ENCODE measurements around the gene PLGRKT.

Gene PLGRKT

DNA sequence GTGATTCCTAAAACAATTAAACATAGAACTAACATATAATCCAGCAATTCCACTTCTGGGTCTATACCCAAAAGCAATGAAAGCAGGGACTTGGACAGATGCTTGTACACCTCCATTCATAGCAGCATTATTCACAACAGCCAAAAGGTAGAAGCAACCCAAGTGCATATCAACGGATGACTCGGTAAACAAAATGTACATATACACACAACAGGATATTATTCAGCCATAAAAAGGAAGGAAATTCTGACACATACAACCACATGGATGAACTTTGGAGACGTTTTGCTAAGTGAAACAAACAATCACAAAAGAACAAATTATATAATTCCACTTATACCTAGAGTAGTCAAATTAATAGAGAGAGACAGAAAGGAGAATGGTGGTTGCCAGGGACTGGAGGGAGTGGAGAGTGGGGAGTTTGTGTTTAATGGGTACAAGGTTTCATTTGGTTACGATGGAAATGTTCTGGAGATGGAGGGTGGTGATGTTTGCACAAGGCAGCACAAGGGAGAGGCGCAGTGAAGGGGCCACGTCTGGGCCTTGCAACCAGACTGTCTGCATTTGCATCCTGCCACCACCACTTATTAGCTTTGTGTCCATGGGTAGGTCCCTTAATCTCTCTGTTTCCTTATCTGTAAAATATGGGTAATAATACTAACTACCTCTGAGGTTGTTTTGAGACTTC is 61.8 kb downstream of the PLGRKT start:
- DNase-seq (ENCODE audit: low read depth) = no peak
- TF ChIP-seq, protein P1, sequence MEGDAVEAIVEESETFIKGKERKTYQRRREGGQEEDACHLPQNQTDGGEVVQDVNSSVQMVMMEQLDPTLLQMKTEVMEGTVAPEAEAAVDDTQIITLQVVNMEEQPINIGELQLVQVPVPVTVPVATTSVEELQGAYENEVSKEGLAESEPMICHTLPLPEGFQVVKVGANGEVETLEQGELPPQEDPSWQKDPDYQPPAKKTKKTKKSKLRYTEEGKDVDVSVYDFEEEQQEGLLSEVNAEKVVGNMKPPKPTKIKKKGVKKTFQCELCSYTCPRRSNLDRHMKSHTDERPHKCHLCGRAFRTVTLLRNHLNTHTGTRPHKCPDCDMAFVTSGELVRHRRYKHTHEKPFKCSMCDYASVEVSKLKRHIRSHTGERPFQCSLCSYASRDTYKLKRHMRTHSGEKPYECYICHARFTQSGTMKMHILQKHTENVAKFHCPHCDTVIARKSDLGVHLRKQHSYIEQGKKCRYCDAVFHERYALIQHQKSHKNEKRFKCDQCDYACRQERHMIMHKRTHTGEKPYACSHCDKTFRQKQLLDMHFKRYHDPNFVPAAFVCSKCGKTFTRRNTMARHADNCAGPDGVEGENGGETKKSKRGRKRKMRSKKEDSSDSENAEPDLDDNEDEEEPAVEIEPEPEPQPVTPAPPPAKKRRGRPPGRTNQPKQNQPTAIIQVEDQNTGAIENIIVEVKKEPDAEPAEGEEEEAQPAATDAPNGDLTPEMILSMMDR (conservative IDR thresholded peaks at IDR 0.05; ENCODE audit: low read depth, low read length) = no peak

DNA sequence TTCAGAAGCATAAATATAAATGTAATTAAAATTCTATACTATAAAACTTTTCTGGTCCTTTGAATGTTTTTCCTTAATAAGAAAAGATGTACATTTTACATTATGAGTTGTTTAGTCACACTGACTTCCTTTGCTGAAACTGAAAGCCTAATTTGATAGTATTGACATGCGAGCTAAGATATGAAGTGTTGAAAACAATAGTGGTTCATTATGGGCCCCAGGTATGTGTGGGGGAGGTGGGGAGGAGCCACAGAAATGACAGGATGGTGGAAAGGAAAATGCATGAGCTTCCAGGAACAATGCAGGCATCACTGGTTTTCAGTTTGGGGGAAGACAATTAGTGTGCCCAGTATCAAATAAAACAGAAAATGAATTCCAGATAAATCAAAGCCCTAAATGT is 62.6 kb downstream of the PLGRKT start:
- TF ChIP-seq, protein P1 (conservative IDR thresholded peaks at IDR 0.05; ENCODE audit: low read depth, low read length) = no peak
- no peak for DNase-seq (ENCODE audit: low read depth)
- H3K4me3 ChIP-seq (ENCODE audit: low read length) = no peak overlapping the region

More for the DNA sequence above, 61.8 kb downstream of the PLGRKT start:
- H3K4me3 ChIP-seq (ENCODE audit: low read length) = no peak overlapping the region

DNA sequence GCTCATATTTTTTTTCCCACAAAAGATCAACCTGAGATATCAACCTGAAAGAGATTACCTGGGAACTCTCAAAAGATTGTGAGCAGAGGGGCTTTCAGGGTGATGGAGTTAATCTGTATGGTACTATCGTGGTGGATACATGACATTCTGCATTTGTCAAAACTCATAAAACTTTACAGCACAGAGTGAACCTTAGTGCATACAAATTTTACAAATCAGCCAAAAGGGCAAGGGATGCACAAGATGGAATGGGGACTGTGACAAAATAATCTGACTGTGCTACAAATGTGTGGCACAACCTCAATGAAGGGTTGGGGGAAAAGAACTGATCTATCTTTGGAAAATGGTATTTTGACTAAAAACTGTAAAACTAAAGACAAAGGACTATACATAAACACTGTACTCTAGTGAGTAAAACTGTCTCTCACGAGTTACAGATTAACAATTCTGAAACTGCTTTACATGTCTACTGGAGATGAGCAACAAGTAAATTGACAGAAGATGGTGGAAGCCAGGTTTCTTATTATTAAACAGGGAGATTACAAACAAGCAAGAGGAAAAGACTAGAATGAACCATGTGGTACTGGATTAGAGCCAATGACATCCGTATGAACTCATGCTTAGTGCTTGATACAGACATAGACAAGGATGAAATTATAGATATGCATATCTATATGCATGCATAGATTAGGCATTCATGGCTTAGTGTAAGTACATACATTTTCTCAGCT is 73.3 kb downstream of the PLGRKT start:
- no peak overlapping the region for H3K4me3 ChIP-seq (ENCODE audit: low read length)
- DNase-seq (ENCODE audit: low read depth) = no peak
- TF ChIP-seq, protein P1 (conservative IDR thresholded peaks at IDR 0.05; ENCODE audit: low read depth, low read length) = no peak

DNA sequence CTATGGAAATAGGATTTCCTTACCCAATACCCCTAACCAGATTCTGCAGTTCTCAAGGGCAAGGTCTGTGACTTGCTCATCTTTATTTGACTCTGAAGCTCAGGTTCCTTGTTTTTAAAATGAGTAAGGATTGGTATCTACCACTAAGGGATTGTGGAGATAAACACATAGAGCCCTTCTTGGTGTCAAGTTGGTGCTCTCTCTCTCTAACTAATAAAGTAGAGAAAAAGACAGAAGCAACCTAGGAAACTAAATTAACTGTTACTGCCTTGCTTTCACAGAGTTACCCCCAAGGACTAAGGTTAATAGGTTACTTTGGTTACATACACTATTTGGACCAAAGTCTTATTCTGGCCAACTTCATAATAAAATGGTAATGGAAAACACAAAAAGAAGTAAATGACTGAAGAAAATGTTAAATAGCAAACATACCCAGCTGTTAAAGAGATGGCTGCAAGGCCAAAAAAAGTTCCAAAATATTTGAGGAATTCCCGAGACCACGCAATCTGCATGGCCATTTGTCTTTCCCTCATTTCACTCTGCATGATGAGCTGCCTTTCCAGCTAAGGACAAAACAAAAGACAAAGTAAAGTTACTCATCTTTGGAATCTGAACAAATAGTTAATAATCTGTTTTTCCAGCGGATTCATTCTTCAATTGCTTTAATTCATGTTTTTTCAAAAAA is 76.3 kb downstream of the PLGRKT start:
- TF ChIP-seq, protein P1 (conservative IDR thresholded peaks at IDR 0.05; ENCODE audit: low read depth, low read length) = no peak
- no peak for DNase-seq (ENCODE audit: low read depth)
- H3K4me3 ChIP-seq (ENCODE audit: low read length) = no peak overlapping the region

DNA sequence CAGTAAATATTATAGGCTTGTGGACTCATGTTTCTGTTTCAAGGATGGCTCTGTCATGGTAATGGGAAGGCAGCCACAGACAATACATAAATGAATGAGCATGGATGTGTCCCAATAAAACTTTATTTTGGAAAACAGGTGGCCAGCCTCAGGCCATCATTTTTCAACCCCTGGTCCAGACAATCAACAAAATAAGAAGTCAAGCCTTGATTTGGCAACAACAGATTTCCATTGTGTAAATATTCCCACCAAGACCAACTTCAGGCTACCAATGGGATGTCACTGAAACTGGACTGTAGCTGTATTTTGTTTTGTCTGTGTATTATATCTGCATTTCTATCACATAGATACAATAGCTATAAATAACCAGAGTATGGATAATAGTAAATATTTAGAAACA is 77.4 kb downstream of the PLGRKT start:
- no peak for DNase-seq (ENCODE audit: low read depth)
- H3K4me3 ChIP-seq (ENCODE audit: low read length) = no peak overlapping the region
- TF ChIP-seq, protein P1 (conservative IDR thresholded peaks at IDR 0.05; ENCODE audit: low read depth, low read length) = no peak

DNA sequence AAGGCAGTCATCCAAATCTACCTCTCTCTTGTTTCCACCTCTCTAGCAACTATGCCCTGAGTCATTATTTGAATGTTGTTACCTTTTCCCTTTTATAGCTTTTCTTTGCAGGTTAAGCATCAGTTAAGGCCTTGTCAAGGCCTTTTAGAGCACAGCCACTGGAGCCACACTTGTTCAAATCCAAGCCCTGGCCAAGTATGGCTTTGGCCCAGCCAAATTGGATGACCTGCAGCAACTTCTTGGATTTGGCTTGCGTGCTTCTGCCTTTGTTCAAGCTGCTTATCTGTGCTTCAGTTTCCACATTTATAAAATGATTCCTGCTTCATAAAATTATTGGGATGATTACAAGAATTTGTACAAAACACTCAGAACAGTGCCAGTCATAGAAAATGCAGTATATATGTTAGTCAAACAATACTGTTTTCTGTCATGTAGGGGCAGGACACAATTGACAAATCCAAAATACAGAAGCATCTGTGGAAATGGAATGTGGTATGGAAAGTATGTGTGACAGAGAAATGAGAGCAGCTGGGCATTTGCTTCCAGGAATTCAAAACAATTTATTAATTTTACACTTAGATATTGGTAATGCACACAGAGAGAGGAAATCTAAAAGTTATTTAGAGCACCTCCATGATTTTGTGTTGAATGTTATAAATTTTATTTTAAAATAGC is 80.2 kb downstream of the PLGRKT start:
- no peak overlapping the region for H3K4me3 ChIP-seq (ENCODE audit: low read length)
- no peak for DNase-seq (ENCODE audit: low read depth)
- TF ChIP-seq, protein P1 (conservative IDR thresholded peaks at IDR 0.05; ENCODE audit: low read depth, low read length) = no peak

Measured in retinal pigment epithelial cell (primary cell).